Fibroblast of lung (primary cell): ENCODE measurements around the gene INSYN1. TPM values are rescaled to one million over a fixed set of nuclear protein-coding genes. Genes with fewer than 3 reads are reported as not detected.

Experiments used
- DNase-seq, 2 donors: peaks; one replicate each; pipeline versions ENCODE4 v3.0.0 to v3.0.0-alpha.2; 2010; ENCODE audit warnings: low read depth in 2 of 2
- H2AFZ ChIP-seq: 2 replicates; pipeline ENCODE4 v1.5.1; 2012; ENCODE audit warnings: low read length, control low read depth, inconsistent platforms
- H3K27ac ChIP-seq: 2 replicates; pipeline ENCODE4 v1.5.1; 2011; ENCODE audit warnings: low read length, control low read depth; ENCODE audit not compliant: insufficient read depth
- H3K27me3 ChIP-seq: 2 replicates; pipeline ENCODE4 v1.5.1; 2011; ENCODE audit warnings: mild to moderate bottlenecking, low read length; ENCODE audit not compliant: control insufficient read depth, insufficient read depth
- H3K36me3 ChIP-seq: 2 replicates; pipeline ENCODE4 v1.5.1; 2011; ENCODE audit warnings: low read length; ENCODE audit not compliant: control insufficient read depth, insufficient read depth
- H3K4me1 ChIP-seq: 2 replicates; pipeline ENCODE4 v1.5.1; 2011; ENCODE audit warnings: low read length; ENCODE audit not compliant: control insufficient read depth, insufficient read depth; ENCODE audit errors: extremely low read depth
- H3K4me2 ChIP-seq: 2 replicates; pipeline ENCODE4 v1.5.1; 2011; ENCODE audit warnings: low read length, control low read depth; ENCODE audit not compliant: insufficient read depth; ENCODE audit errors: extremely low read depth
- H3K4me3 ChIP-seq, 4 experiments: fragments of 200-600 bp in 1 of 4; sonication (generic) in 1 of 4; replicated peaks in 1 of 4; 2 replicates each; pipeline ENCODE4 v1.5.1; 2011 to 2016; ENCODE audit warnings: low read length in 4 of 4, low read depth in 3 of 4, mild to moderate bottlenecking in 3 of 4, control low read depth in 2 of 4, inconsistent platforms in 1 of 4, mixed read lengths in 1 of 4; ENCODE audit not compliant: insufficient read depth in 1 of 4; ENCODE audit errors: control extremely low read depth in 1 of 4
- H3K79me2 ChIP-seq: 2 replicates; pipeline ENCODE4 v1.5.1; 2012; ENCODE audit warnings: mild to moderate bottlenecking, low read length, inconsistent platforms; ENCODE audit not compliant: control insufficient read depth, insufficient read depth
- H3K9ac ChIP-seq: 2 replicates; pipeline ENCODE4 v1.5.1; 2011; ENCODE audit warnings: mild to moderate bottlenecking, low read length, control low read depth; ENCODE audit not compliant: insufficient read depth
- H3K9me3 ChIP-seq: 2 replicates; pipeline ENCODE4 v1.5.1; 2012; ENCODE audit warnings: low read depth, low read length; ENCODE audit not compliant: control insufficient read depth, insufficient read depth
- H4K20me1 ChIP-seq: 2 replicates; pipeline ENCODE4 v1.5.1; 2011; ENCODE audit warnings: low read length; ENCODE audit not compliant: control insufficient read depth, insufficient read depth; ENCODE audit errors: extremely low read depth
- EZH2 ChIP-seq: IDR thresholded peaks from 2 replicates; pipeline ENCODE4 v1.5.1; 2012; ENCODE audit warnings: low read length, control low read depth, mild to moderate bottlenecking; ENCODE audit errors: missing control alignments
- polyA plus RNA-seq, 2 donors: library from polyadenylated mRNA; depleted of rRNA in 1 of 2; stranded (reverse) in 1 of 2; unstranded in 1 of 2; fragments of >200 nt; gene quantifications; 2 replicates each; pipeline ENCODE4 v1.2.1, GENCODE V29; 2011 to 2012; ENCODE audit warnings: missing spikeins in 1 of 2
- total RNA-seq: library from RNA; depleted of rRNA; stranded (reverse); fragments of >200 nt; gene quantifications from 2 replicates; pipeline ENCODE4 v1.2.1, GENCODE V29; 2014
- TF ChIP-seq, protein P1 (sequence below), 2 donors: IDR thresholded peaks in 1 of 2; conservative IDR thresholded peaks in 1 of 2; 1 replicate in 1 of 2; 2 replicates in 1 of 2; pipeline ENCODE4 v1.5.1; 2011 to 2012; ENCODE audit warnings: low read length in 2 of 2, control low read depth in 1 of 2, inconsistent platforms in 1 of 2, low read depth in 1 of 2, mild to moderate bottlenecking in 1 of 2

INSYN1 gene
- total and polyA plus RNA-seq, 2 donors (not counting 1 experiment from before 2014, with no cell fraction given) = 0.51 to 1.2 TPM

GRCh38 chr15:73745073-73745472 is 8.1 kb downstream of the INSYN1 start:
- H3K27me3 ChIP-seq = peaks cover 4% of the 10 kb centered on the region
- DNase-seq = no peak
- H3K9ac ChIP-seq = no peak overlapping the region
- H3K4me1 ChIP-seq = no peaks in the 10 kb centered on the region
- H2AFZ ChIP-seq = no peak overlapping the region
- no peak for TF ChIP-seq EZH2
- TF ChIP-seq, protein P1, sequence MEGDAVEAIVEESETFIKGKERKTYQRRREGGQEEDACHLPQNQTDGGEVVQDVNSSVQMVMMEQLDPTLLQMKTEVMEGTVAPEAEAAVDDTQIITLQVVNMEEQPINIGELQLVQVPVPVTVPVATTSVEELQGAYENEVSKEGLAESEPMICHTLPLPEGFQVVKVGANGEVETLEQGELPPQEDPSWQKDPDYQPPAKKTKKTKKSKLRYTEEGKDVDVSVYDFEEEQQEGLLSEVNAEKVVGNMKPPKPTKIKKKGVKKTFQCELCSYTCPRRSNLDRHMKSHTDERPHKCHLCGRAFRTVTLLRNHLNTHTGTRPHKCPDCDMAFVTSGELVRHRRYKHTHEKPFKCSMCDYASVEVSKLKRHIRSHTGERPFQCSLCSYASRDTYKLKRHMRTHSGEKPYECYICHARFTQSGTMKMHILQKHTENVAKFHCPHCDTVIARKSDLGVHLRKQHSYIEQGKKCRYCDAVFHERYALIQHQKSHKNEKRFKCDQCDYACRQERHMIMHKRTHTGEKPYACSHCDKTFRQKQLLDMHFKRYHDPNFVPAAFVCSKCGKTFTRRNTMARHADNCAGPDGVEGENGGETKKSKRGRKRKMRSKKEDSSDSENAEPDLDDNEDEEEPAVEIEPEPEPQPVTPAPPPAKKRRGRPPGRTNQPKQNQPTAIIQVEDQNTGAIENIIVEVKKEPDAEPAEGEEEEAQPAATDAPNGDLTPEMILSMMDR (conservative IDR thresholded peaks at IDR 0.05 in 1 of 2, IDR thresholded peaks at IDR 0.05 in 1 of 2; ENCODE audit: low read depth in 1 of 2, low read length in 2 of 2) = no peak
- H3K9me3 ChIP-seq = no peaks in the 10 kb centered on the region
- H3K36me3 ChIP-seq = no peaks in the 10 kb centered on the region
- no peaks in the 10 kb centered on the region for H3K79me2 ChIP-seq
- H3K4me2 ChIP-seq = no peak overlapping the region
- H3K4me3 ChIP-seq = no peak overlapping the region
- H4K20me1 ChIP-seq = no peaks in the 10 kb centered on the region
- no peak overlapping the region for H3K27ac ChIP-seq

DNA sequence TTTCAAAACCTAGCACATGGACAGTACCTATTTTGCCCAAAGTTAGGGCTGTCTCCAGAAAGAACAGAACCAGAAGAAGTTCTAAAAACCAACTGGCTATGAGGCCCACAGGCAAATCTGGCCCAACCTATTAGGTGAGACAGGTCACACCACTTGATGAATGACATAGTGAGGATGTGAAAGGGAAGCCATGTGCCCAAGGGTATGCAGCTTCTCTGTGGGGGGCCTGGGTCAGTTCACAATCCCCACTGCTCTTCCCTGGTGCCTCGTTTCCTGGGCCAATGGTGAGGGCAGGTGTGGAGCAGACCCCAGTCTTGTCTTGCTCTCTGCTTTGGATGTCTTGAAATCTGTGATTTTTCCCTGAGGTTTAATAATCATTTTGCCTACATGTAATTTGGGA is 8.9 kb downstream of the INSYN1 start:
- TF ChIP-seq, protein P1 (conservative IDR thresholded peaks at IDR 0.05 in 1 of 2, IDR thresholded peaks at IDR 0.05 in 1 of 2; ENCODE audit: low read depth in 1 of 2, low read length in 2 of 2) = no peak
- TF ChIP-seq EZH2 = no peak
- no peaks in the 10 kb centered on the region for H3K79me2 ChIP-seq
- no peak overlapping the region for H3K9ac ChIP-seq
- DNase-seq = no peak
- no peak overlapping the region for H3K27ac ChIP-seq
- no peaks in the 10 kb centered on the region for H3K9me3 ChIP-seq
- H3K4me1 ChIP-seq = no peaks in the 10 kb centered on the region
- H4K20me1 ChIP-seq = no peaks in the 10 kb centered on the region
- H3K4me3 ChIP-seq = no peak overlapping the region
- H3K36me3 ChIP-seq = no peaks in the 10 kb centered on the region
- peaks cover 4% of the 10 kb centered on the region for H3K27me3 ChIP-seq
- no peak overlapping the region for H2AFZ ChIP-seq
- H3K4me2 ChIP-seq = no peak overlapping the region

GRCh38 chr15:73741321-73741836 is 11.8 kb downstream of the INSYN1 start:
- no peak overlapping the region for H2AFZ ChIP-seq

More at GRCh38 chr15:73741321-73741836, 11.8 kb downstream of the INSYN1 start:
- H3K9me3 ChIP-seq = no peaks in the 10 kb centered on the region
- no peaks in the 10 kb centered on the region for H4K20me1 ChIP-seq
- no peak for DNase-seq
- peaks cover 4% of the 10 kb centered on the region for H3K27me3 ChIP-seq
- no peak overlapping the region for H3K4me3 ChIP-seq
- no peaks in the 10 kb centered on the region for H3K4me1 ChIP-seq
- no peaks in the 10 kb centered on the region for H3K36me3 ChIP-seq
- no peak overlapping the region for H3K27ac ChIP-seq
- no peak overlapping the region for H3K4me2 ChIP-seq
- no peak for TF ChIP-seq EZH2
- TF ChIP-seq, protein P1 (conservative IDR thresholded peaks at IDR 0.05 in 1 of 2, IDR thresholded peaks at IDR 0.05 in 1 of 2; ENCODE audit: low read depth in 1 of 2, low read length in 2 of 2) = no peak
- H3K9ac ChIP-seq = no peak overlapping the region
- H3K79me2 ChIP-seq = no peaks in the 10 kb centered on the region
